Liver (tissue), 2 donors: ENCODE data around the gene CDCA3.

ENCODE experiments used
- GABPA ChIP-seq, 2 donors: IDR thresholded peaks in 1 of 2; conservative IDR thresholded peaks in 1 of 2; 2 replicates each; pipeline ENCODE4 v1.6.1; 2016; ENCODE audit warnings: antibody characterized with exemption in 2 of 2, mild to moderate bottlenecking in 1 of 2, moderate library complexity in 1 of 2
- TF ChIP-seq, protein P1 (sequence below): IDR thresholded peaks from 2 replicates; pipeline ENCODE4 v1.6.1; 2016; ENCODE audit warnings: antibody characterized with exemption
- donor health status: healthy.

DNA sequence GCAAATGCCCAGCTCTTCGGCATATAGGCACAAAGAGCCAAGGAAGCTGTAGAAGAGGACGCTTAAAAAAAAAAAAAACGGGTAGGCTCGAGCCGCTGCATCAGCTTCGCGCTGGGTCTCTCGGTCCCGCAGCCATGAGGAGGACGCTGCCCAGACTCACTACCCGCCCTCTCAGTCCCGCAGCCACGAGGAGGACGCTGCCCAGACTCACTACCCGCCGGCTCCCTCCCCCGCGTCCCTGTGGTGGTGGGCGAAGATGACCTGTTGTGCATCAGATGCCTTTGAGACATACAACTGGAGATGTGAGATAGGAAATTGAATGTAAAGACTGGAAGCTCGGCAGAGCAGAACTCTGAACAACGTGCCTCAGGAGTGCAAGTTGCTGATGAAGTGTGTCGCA, 33.5 kb upstream of the CDCA3 start:
- no peak for TF ChIP-seq GABPA (IDR thresholded peaks at IDR 0.05 in 1 of 2, conservative IDR thresholded peaks at IDR 0.05 in 1 of 2)
- TF ChIP-seq, protein P1, sequence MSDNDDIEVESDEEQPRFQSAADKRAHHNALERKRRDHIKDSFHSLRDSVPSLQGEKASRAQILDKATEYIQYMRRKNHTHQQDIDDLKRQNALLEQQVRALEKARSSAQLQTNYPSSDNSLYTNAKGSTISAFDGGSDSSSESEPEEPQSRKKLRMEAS = no peak
